ENCODE measurements around the gene PSMD11. TPM values are rescaled to one million over a fixed set of nuclear protein-coding genes. Genes with fewer than 3 reads are reported as not detected.

The PSMD11 gene
- polyA plus RNA-seq, 1 donor (not counting 4 experiments of a cell fraction or from before 2014, with no cell fraction given), result 103 TPM

- Histone ChIP-seq H3K27me3 (ENCODE audit: control insufficient read depth, extremely low read depth, insufficient read depth, low read length) (no peaks in the 10 kb centered on the region), H3K9me1 (ENCODE audit: control insufficient read depth, extremely low read depth, insufficient read depth, low read length) (peaks cover 9% of the 10 kb centered on the region), H3K79me2 (ENCODE audit: control insufficient read depth, insufficient read depth, low read length) (peaks cover 34% of the 10 kb centered on the region), H3K4me3 (ENCODE audit: control insufficient read depth in 2 of 3, extremely low read depth in 1 of 3, insufficient read depth in 2 of 3, low read depth in 1 of 3, low read length in 3 of 3) (peak overlapping the region in 2 of 3 experiments; percentile 33 to 46), H3K36me3 (ENCODE audit: control insufficient read depth in 2 of 2, extremely low read depth in 1 of 2, insufficient read depth in 2 of 2, low read length in 2 of 2) (peaks cover 21 to 23% of the 10 kb centered on the region in 2 experiments), H3K9ac (ENCODE audit: control insufficient read depth, extremely low read depth, insufficient read depth, low read length) (peak overlapping the region; percentile 44), H2AFZ (ENCODE audit: control insufficient read depth, low read length) (peak overlapping the region; percentile 42), H4K20me1 (ENCODE audit: control insufficient read depth, extremely low read depth, insufficient read depth, low read length) (no peaks in the 10 kb centered on the region), H3K9me3 (ENCODE audit: control insufficient read depth, low read depth, low read length) (no peaks in the 10 kb centered on the region), H3K4me1 (ENCODE audit: control insufficient read depth, extremely low read depth, insufficient read depth, low read length) (peaks cover 35% of the 10 kb centered on the region), H3K4me2 (ENCODE audit: control insufficient read depth, extremely low read depth, insufficient read depth, low read depth, low read length) (peak overlapping the region; percentile 54), H3K27ac (ENCODE audit: control insufficient read depth, insufficient read depth, low read length) (no peak overlapping the region)
- FAIRE-seq (no peak), DNase-seq (ENCODE audit: low read depth, low spot score) (no peak)
- dilution Hi-C loops (cut with MboI; ENCODE audit: extremely low pct_ligation_motif_present, low sequenced_read_pairs), result no loop called here
- TF ChIP-seq CTCF (optimal IDR thresholded peaks at IDR 0.05 in 1 of 3, IDR thresholded peaks at IDR 0.05 in 1 of 3, conservative IDR thresholded peaks at IDR 0.05 in 1 of 3; ENCODE audit: extremely low read depth in 1 of 3, insufficient read depth in 2 of 3, low read length in 3 of 3) (no peak), EZH2 (IDR thresholded peaks at IDR 0.05; ENCODE audit: low read length) (no peak)
These were observed 41.9 kb downstream of the PSMD11 start for GRCh38 chr17:32486111-32486700.

GRCh38 chr17:32486701-32487472, 42.6 kb downstream of the PSMD11 start, which contains the start of gene CDK5R1:
Gene CDK5R1, plus strand, starts transcription at chr17:32486993. Its CDS starts 628 bp downstream, at chr17:32487621.
- FAIRE-seq (no peak), DNase-seq (ENCODE audit: low read depth, low spot score) (no peak)
- H3K79me2 ChIP-seq (ENCODE audit: control insufficient read depth, insufficient read depth, low read length), result peaks cover 37% of the 10 kb centered on the region
- TF ChIP-seq CTCF (optimal IDR thresholded peaks at IDR 0.05 in 1 of 3, IDR thresholded peaks at IDR 0.05 in 1 of 3, conservative IDR thresholded peaks at IDR 0.05 in 1 of 3; ENCODE audit: extremely low read depth in 1 of 3, insufficient read depth in 2 of 3, low read length in 3 of 3) (no peak), EZH2 (IDR thresholded peaks at IDR 0.05; ENCODE audit: low read length) (no peak)
- peak within 1 kb of the TSS; percentile 42 for H2AFZ ChIP-seq (ENCODE audit: control insufficient read depth, low read length)
- peak within 1 kb of the TSS; percentile 94 for H3K4me2 ChIP-seq (ENCODE audit: control insufficient read depth, extremely low read depth, insufficient read depth, low read depth, low read length)
- no peaks in the 10 kb centered on the region for H3K9me3 ChIP-seq (ENCODE audit: control insufficient read depth, low read depth, low read length)
- H4K20me1 ChIP-seq (ENCODE audit: control insufficient read depth, extremely low read depth, insufficient read depth, low read length), result no peaks in the 10 kb centered on the region
- peaks cover 9% of the 10 kb centered on the region for H3K9me1 ChIP-seq (ENCODE audit: control insufficient read depth, extremely low read depth, insufficient read depth, low read length)
- H3K4me1 ChIP-seq (ENCODE audit: control insufficient read depth, extremely low read depth, insufficient read depth, low read length), result peaks cover 42% of the 10 kb centered on the region
- dilution Hi-C loops (cut with MboI; ENCODE audit: extremely low pct_ligation_motif_present, low sequenced_read_pairs), result no loop called here
- peaks cover 20 to 25% of the 10 kb centered on the region in 2 experiments for H3K36me3 ChIP-seq (ENCODE audit: control insufficient read depth in 2 of 2, extremely low read depth in 1 of 2, insufficient read depth in 2 of 2, low read length in 2 of 2)
- peak within 1 kb of the TSS; percentile 56 to 83 (median 79) for H3K4me3 ChIP-seq (ENCODE audit: control insufficient read depth in 2 of 3, extremely low read depth in 1 of 3, insufficient read depth in 2 of 3, low read depth in 1 of 3, low read length in 3 of 3)
- H3K27ac ChIP-seq (ENCODE audit: control insufficient read depth, insufficient read depth, low read length), result peak within 1 kb of the TSS; percentile 52
- peak within 1 kb of the TSS; percentile 73 for H3K9ac ChIP-seq (ENCODE audit: control insufficient read depth, extremely low read depth, insufficient read depth, low read length)
- no peaks in the 10 kb centered on the region for H3K27me3 ChIP-seq (ENCODE audit: control insufficient read depth, extremely low read depth, insufficient read depth, low read length)
